MM.1S (cell line): Measurements from ENCODE around the gene SYCN.

Experiments
- DNase-seq: peaks from one replicate; pipeline ENCODE4 v3.0.0-alpha.2; 2015
- H2AFZ ChIP-seq: fragments of 300-600 bp; sonication (generic); 2 replicates; pipeline ENCODE4 v1.6.0; 2016; ENCODE audit warnings: antibody characterized with exemption, low read length
- H3F3A ChIP-seq: fragments of 300-600 bp; sonication (generic); 2 replicates; pipeline ENCODE4 v1.6.1; 2016; ENCODE audit warnings: mild to moderate bottlenecking, antibody characterized with exemption, low read length, moderate library complexity, mixed read lengths; ENCODE audit not compliant: insufficient read depth
- H3K27ac ChIP-seq: fragments of 300-600 bp; sonication (generic); 2 replicates; pipeline ENCODE4 v1.5.1; 2016; ENCODE audit warnings: mild to moderate bottlenecking, low read length
- H3K27me3 ChIP-seq: fragments of 300-600 bp; sonication (generic); replicated peaks from 2 replicates; pipeline ENCODE4 v1.6.0; 2016; ENCODE audit warnings: low read length; ENCODE audit not compliant: insufficient read depth
- H3K36me3 ChIP-seq: fragments of 300-600 bp; sonication (generic); replicated peaks from 2 replicates; pipeline ENCODE4 v1.6.1; 2016; ENCODE audit warnings: mild to moderate bottlenecking, low read length, mixed read lengths; ENCODE audit not compliant: insufficient read depth
- H3K4me1 ChIP-seq: fragments of 300-600 bp; sonication (generic); 2 replicates; pipeline ENCODE4 v1.6.1; 2016; ENCODE audit warnings: low read length, mixed read lengths
- H3K4me2 ChIP-seq: fragments of 300-600 bp; sonication (generic); 2 replicates; pipeline ENCODE4 v1.6.0; 2016; ENCODE audit warnings: low read depth, low read length
- H3K4me3 ChIP-seq: fragments of 300-600 bp; sonication (generic); 2 replicates; pipeline ENCODE4 v1.5.1; 2016; ENCODE audit warnings: low read length, mixed read lengths
- H3K79me2 ChIP-seq: fragments of 300-600 bp; sonication (generic); 2 replicates; pipeline ENCODE4 v1.6.1; 2016; ENCODE audit warnings: mixed run types, low read length, mixed read lengths
- H3K9ac ChIP-seq: fragments of 300-600 bp; sonication (generic); 2 replicates; pipeline ENCODE4 v1.6.1; 2016; ENCODE audit warnings: low read length, mixed read lengths
- H3K9me2 ChIP-seq: fragments of 300-600 bp; sonication (generic); replicated peaks from 2 replicates; pipeline ENCODE4 v1.6.1; 2016; ENCODE audit warnings: mild to moderate bottlenecking, low read length, mixed read lengths; ENCODE audit not compliant: insufficient read depth
- H3K9me3 ChIP-seq: fragments of 300-600 bp; sonication (generic); replicated peaks from 2 replicates; pipeline ENCODE4 v1.6.1; 2016; ENCODE audit warnings: mild to moderate bottlenecking, low read length, mixed read lengths; ENCODE audit not compliant: insufficient read depth
- H4K20me1 ChIP-seq: fragments of 300-600 bp; sonication (generic); 2 replicates; pipeline ENCODE4 v1.6.1; 2016; ENCODE audit warnings: mild to moderate bottlenecking, low read length, moderate library complexity, mixed read lengths; ENCODE audit not compliant: insufficient read depth
- EZH2 ChIP-seq: fragments of 300-600 bp; sonication (generic); optimal IDR thresholded peaks from 2 replicates; pipeline ENCODE3; 2017; ENCODE audit warnings: low read depth, mild to moderate bottlenecking, antibody characterized with exemption, low read length, mixed read lengths
- EZH2phosphoT487 ChIP-seq: fragments of 300-600 bp; sonication (generic); IDR thresholded peaks from 2 replicates; pipeline ENCODE4 v1.6.1; 2018; ENCODE audit warnings: antibody characterized with exemption, low read length
- TF ChIP-seq, protein P1 (sequence below): fragments of 300-600 bp; sonication (generic); IDR thresholded peaks from 2 replicates; pipeline ENCODE4 v1.5.1; 2016; ENCODE audit warnings: antibody characterized with exemption, low read length, mixed read lengths

Gene SYCN

DNA sequence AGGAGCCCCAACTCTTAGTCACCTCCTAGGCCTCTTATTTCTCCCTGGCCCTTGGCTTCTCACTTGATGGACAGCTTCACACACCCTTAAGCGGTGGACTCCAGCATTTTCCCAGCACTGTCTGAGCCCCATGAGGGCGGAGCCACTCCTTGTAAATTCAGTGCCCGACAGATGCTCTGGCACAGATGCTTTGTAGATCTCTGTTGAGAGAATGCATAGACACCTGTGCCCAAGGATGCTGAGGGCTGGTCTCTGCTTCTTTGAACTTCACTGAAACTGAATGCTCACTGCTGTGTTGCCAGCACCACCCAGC, 3.3 kb downstream of the SYCN start:
- H3K4me2 ChIP-seq = no peak overlapping the region
- H3K79me2 ChIP-seq = no peaks in the 10 kb centered on the region
- DNase-seq = no peak
- TF ChIP-seq, protein P1, sequence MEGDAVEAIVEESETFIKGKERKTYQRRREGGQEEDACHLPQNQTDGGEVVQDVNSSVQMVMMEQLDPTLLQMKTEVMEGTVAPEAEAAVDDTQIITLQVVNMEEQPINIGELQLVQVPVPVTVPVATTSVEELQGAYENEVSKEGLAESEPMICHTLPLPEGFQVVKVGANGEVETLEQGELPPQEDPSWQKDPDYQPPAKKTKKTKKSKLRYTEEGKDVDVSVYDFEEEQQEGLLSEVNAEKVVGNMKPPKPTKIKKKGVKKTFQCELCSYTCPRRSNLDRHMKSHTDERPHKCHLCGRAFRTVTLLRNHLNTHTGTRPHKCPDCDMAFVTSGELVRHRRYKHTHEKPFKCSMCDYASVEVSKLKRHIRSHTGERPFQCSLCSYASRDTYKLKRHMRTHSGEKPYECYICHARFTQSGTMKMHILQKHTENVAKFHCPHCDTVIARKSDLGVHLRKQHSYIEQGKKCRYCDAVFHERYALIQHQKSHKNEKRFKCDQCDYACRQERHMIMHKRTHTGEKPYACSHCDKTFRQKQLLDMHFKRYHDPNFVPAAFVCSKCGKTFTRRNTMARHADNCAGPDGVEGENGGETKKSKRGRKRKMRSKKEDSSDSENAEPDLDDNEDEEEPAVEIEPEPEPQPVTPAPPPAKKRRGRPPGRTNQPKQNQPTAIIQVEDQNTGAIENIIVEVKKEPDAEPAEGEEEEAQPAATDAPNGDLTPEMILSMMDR = no peak
- TF ChIP-seq EZH2 (no peak), EZH2phosphoT487 (no peak)
- no peaks in the 10 kb centered on the region for H3K36me3 ChIP-seq
- no peaks in the 10 kb centered on the region for H3K4me1 ChIP-seq
- no peaks in the 10 kb centered on the region for H3F3A ChIP-seq
- no peak overlapping the region for H3K9ac ChIP-seq
- H2AFZ ChIP-seq = no peak overlapping the region
- no peak overlapping the region for H3K27ac ChIP-seq
- no peaks in the 10 kb centered on the region for H4K20me1 ChIP-seq
- no peaks in the 10 kb centered on the region for H3K9me2 ChIP-seq
- H3K4me3 ChIP-seq = no peak overlapping the region
- H3K27me3 ChIP-seq = peaks cover 91% of the 10 kb centered on the region
- H3K9me3 ChIP-seq = no peaks in the 10 kb centered on the region

- H3F3A ChIP-seq = no peaks in the 10 kb centered on the region
- H3K4me3 ChIP-seq = no peak overlapping the region
- H3K4me2 ChIP-seq = no peak overlapping the region
- no peak overlapping the region for H2AFZ ChIP-seq
- TF ChIP-seq, protein P1 = no peak
- TF ChIP-seq EZH2 (no peak), EZH2phosphoT487 (no peak)
- H3K79me2 ChIP-seq = no peaks in the 10 kb centered on the region
- H3K9me3 ChIP-seq = no peaks in the 10 kb centered on the region
- H3K4me1 ChIP-seq = no peaks in the 10 kb centered on the region
- no peaks in the 10 kb centered on the region for H3K9me2 ChIP-seq
- no peak overlapping the region for H3K27ac ChIP-seq
- DNase-seq = no peak
- H4K20me1 ChIP-seq = no peaks in the 10 kb centered on the region
- H3K9ac ChIP-seq = no peak overlapping the region
- H3K27me3 ChIP-seq = peaks cover 91% of the 10 kb centered on the region
- H3K36me3 ChIP-seq = no peaks in the 10 kb centered on the region
These were observed 3.8 kb downstream of the SYCN start for GRCh38 chr19:39200066-39200802.

DNA sequence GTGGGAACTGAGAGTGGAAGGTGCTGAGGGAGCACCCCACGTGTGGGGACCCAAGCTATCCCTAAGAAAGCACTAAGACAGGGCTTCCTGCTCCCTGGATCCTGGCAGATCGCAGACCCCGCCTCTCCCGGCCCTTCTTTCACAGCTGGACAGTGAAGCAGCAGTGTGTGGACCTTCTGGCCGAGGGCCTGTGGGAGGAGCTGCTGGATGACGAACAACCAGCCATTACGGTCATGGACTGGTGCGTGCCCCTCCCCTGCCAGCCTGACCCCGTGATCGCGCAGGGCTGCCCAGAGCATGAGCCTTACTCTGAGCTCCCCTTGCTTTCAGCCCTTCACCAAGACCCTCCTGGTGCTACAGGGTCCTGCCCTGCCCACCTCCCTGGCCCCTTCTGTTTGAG, 5.0 kb downstream of the SYCN start:
- Histone ChIP-seq H3K9ac (no peak overlapping the region), H3K4me3 (no peak overlapping the region), H3K27me3 (peaks cover 88% of the 10 kb centered on the region)

More for the DNA sequence above, 5.0 kb downstream of the SYCN start:
- Histone ChIP-seq H4K20me1 (no peaks in the 10 kb centered on the region), H3K4me2 (no peak overlapping the region), H3K9me3 (no peaks in the 10 kb centered on the region), H3K4me1 (no peaks in the 10 kb centered on the region), H3F3A (no peaks in the 10 kb centered on the region), H3K27ac (no peak overlapping the region), H3K9me2 (no peaks in the 10 kb centered on the region), H3K36me3 (no peaks in the 10 kb centered on the region), H2AFZ (no peak overlapping the region), H3K79me2 (no peaks in the 10 kb centered on the region)
- DNase-seq = no peak
- TF ChIP-seq, protein P1 = no peak
- no peak for TF ChIP-seq EZH2phosphoT487
